H9 (cell line): ENCODE measurements around the gene CD47. TPM values are rescaled to one million over a fixed set of nuclear protein-coding genes. Genes with fewer than 3 reads are reported as not detected.

Experiments
- DNase-seq: peaks from one replicate; pipeline ENCODE4 v3.0.0-alpha.2; 2017
- H2AFZ ChIP-seq: one replicate; pipeline ENCODE4 v1.6.1; 2013; ENCODE audit warnings: mild to moderate bottlenecking, low read length, control low read depth, moderate library complexity
- H2AK5ac ChIP-seq: 2 replicates; pipeline ENCODE4 v1.6.1; 2013; ENCODE audit warnings: low read length, control low read depth, mixed read lengths; ENCODE audit not compliant: insufficient read length
- H2BK120ac ChIP-seq: one replicate; pipeline ENCODE4 v1.6.1; 2013; ENCODE audit warnings: low read depth, mild to moderate bottlenecking, low read length, control low read depth, inconsistent platforms; ENCODE audit not compliant: poor library complexity, severe bottlenecking
- H2BK12ac ChIP-seq: 2 replicates; pipeline ENCODE4 v1.6.1; 2013; ENCODE audit warnings: low read length, control low read depth, mixed read lengths, low read depth; ENCODE audit not compliant: insufficient read length
- H2BK15ac ChIP-seq: 2 replicates; pipeline ENCODE4 v1.6.1; 2013; ENCODE audit warnings: low read depth, low read length, control low read depth
- H2BK20ac ChIP-seq: one replicate; pipeline ENCODE4 v1.6.1; 2013; ENCODE audit warnings: low read depth, mild to moderate bottlenecking, low read length, control low read depth, inconsistent platforms; ENCODE audit not compliant: poor library complexity, severe bottlenecking
- H2BK5ac ChIP-seq: 2 replicates; pipeline ENCODE4 v1.6.1; 2013; ENCODE audit warnings: low read length, control low read depth, mixed read lengths; ENCODE audit not compliant: insufficient read length
- H3K14ac ChIP-seq: 2 replicates; pipeline ENCODE4 v1.6.1; 2013; ENCODE audit warnings: low read length, control low read depth; ENCODE audit not compliant: insufficient read depth
- H3K18ac ChIP-seq: 2 replicates; pipeline ENCODE4 v1.6.1; 2013; ENCODE audit warnings: low read depth, mild to moderate bottlenecking, mixed read lengths, low read length, control low read depth; ENCODE audit not compliant: insufficient read length
- H3K23ac ChIP-seq: 2 replicates; pipeline ENCODE4 v1.6.1; 2013; ENCODE audit warnings: low read length, control low read depth, mixed read lengths, low read depth; ENCODE audit not compliant: insufficient read length
- H3K23me2 ChIP-seq: 2 replicates; pipeline ENCODE4 v1.6.1; 2013; ENCODE audit warnings: low read depth, mild to moderate bottlenecking, mixed read lengths, low read length, control low read depth; ENCODE audit not compliant: insufficient read length, poor library complexity, severe bottlenecking
- H3K27ac ChIP-seq: 2 replicates; pipeline ENCODE4 v1.5.1; 2013; ENCODE audit warnings: low read length, control low read depth, mixed read lengths, low read depth; ENCODE audit not compliant: insufficient read length
- H3K27me3 ChIP-seq: 2 replicates; pipeline ENCODE4 v1.6.1; 2013; ENCODE audit warnings: low read length, control low read depth, inconsistent platforms; ENCODE audit not compliant: insufficient read depth
- H3K4ac ChIP-seq: 2 replicates; pipeline ENCODE4 v1.6.1; 2013; ENCODE audit warnings: low read depth, mild to moderate bottlenecking, control low read depth, inconsistent platforms, low read length, moderate library complexity
- H3K4me1 ChIP-seq: 2 replicates; pipeline ENCODE4 v1.6.1; 2013; ENCODE audit warnings: low read length, control low read depth, inconsistent platforms; ENCODE audit not compliant: insufficient read depth
- H3K4me2 ChIP-seq: 2 replicates; pipeline ENCODE4 v1.6.1; 2013; ENCODE audit warnings: low read length, control low read depth, mixed read lengths; ENCODE audit not compliant: insufficient read length, insufficient read depth
- H3K56ac ChIP-seq: 2 replicates; pipeline ENCODE4 v1.6.1; 2013; ENCODE audit warnings: low read depth, mild to moderate bottlenecking, mixed read lengths, low read length, control low read depth; ENCODE audit not compliant: insufficient read length
- H3K79me1 ChIP-seq: 2 replicates; pipeline ENCODE4 v1.6.1; 2013; ENCODE audit warnings: low read depth, mild to moderate bottlenecking, moderate library complexity, low read length, control low read depth, inconsistent platforms; ENCODE audit not compliant: insufficient read depth, poor library complexity, severe bottlenecking
- H3K79me2 ChIP-seq: 2 replicates; pipeline ENCODE4 v1.6.1; 2013; ENCODE audit warnings: low read length, control low read depth, inconsistent platforms; ENCODE audit not compliant: insufficient read depth
- H3K9ac ChIP-seq: 2 replicates; pipeline ENCODE4 v1.6.1; 2013; ENCODE audit warnings: low read length, control low read depth, mixed read lengths; ENCODE audit not compliant: insufficient read length; ENCODE audit errors: extremely low read depth
- H3K9me3 ChIP-seq: one replicate; pipeline ENCODE4 v1.6.1; 2013; ENCODE audit warnings: low read depth, low read length, inconsistent platforms; ENCODE audit not compliant: control insufficient read depth
- H3T11ph ChIP-seq: one replicate; pipeline ENCODE4 v1.6.1; 2013; ENCODE audit warnings: mild to moderate bottlenecking, low read length, control low read depth, inconsistent platforms
- H4K20me1 ChIP-seq: one replicate; pipeline ENCODE4 v1.6.1; 2013; ENCODE audit not compliant: control insufficient read depth, insufficient read length, insufficient read depth
- H4K5ac ChIP-seq: 2 replicates; pipeline ENCODE4 v1.6.1; 2013; ENCODE audit warnings: low read depth, mild to moderate bottlenecking, mixed read lengths, low read length, control low read depth; ENCODE audit not compliant: insufficient read length
- H4K8ac ChIP-seq: replicated peaks from 2 replicates; pipeline ENCODE4 v1.6.1; 2013; ENCODE audit warnings: low read length, control low read depth, mixed read lengths, low read depth; ENCODE audit not compliant: insufficient read length
- H4K91ac ChIP-seq: 2 replicates; pipeline ENCODE4 v1.6.1; 2013; ENCODE audit warnings: low read depth, mild to moderate bottlenecking, moderate library complexity, mixed read lengths, low read length, control low read depth; ENCODE audit not compliant: insufficient read length
- H3K27ac Mint-ChIP-seq, 3 experiments: 2 replicates in 2 of 3; 3 replicates in 1 of 3; pipeline ENCODE4 v1.8.0; 2020 to 2021; ENCODE audit warnings: mixed read lengths in 3 of 3, mild to moderate bottlenecking in 1 of 3, moderate library complexity in 1 of 3
- H3K27me3 Mint-ChIP-seq: 2 replicates; pipeline ENCODE4 v1.8.0; 2021; ENCODE audit warnings: low read depth, mild to moderate bottlenecking, moderate library complexity, mixed read lengths
- H3K36me3 Mint-ChIP-seq, 3 experiments: 2 replicates in 2 of 3; 3 replicates in 1 of 3; pipeline ENCODE4 v1.8.0; 2020 to 2021; ENCODE audit warnings: low read depth in 3 of 3, mixed read lengths in 3 of 3; ENCODE audit not compliant: insufficient read depth in 1 of 3
- H3K4me1 Mint-ChIP-seq, 2 experiments: 2 replicates each; pipeline ENCODE4 v1.8.0; 2020; ENCODE audit warnings: mixed read lengths in 2 of 2
- H3K4me3 Mint-ChIP-seq, 2 experiments: 2 replicates in 1 of 2; 3 replicates in 1 of 2; pipeline ENCODE4 v1.8.0; 2020 to 2021; ENCODE audit warnings: mild to moderate bottlenecking in 2 of 2, mixed read lengths in 2 of 2, moderate library complexity in 1 of 2
- H3K9me3 Mint-ChIP-seq, 2 experiments: 2 replicates in 1 of 2; 3 replicates in 1 of 2; pipeline ENCODE4 v1.8.0; 2020; ENCODE audit warnings: mild to moderate bottlenecking in 2 of 2, mixed read lengths in 2 of 2, moderate library complexity in 1 of 2
- CTCF ChIP-seq: fragments of 200-600 bp; sonication (generic); conservative IDR thresholded peaks from 3 replicates; pipeline ENCODE4 v1.8.0; 2021; ENCODE audit warnings: antibody characterized with exemption, mild to moderate bottlenecking
- WGBS: extraction: QIAGEN DNeasy Blood & Tissue Kit; methylation state at CpG from one replicate; pipeline ENCODE4 v1.1.7; 2013; ENCODE audit warnings: missing lambda C conversion rate, low lambda C conversion rate, mixed read lengths; ENCODE audit not compliant: insufficient read length; ENCODE audit errors: extremely low coverage; 5-methylcytosine and 5-hydroxymethylcytosine counted together
- total RNA-seq: library from RNA; stranded (reverse); gene quantifications from 2 replicates; pipeline ENCODE4 v1.2.1, GENCODE V29; 2021

The CD47 gene
- total RNA-seq, 1 experiment from 2014 or later: 15.4 TPM

- peaks cover 3% of the 10 kb centered on the region; the same call in 1 of the 2 replicates for H3K27me3 ChIP-seq
These were observed 2.1 kb downstream of the CD47 start for GRCh38 chr3:108088697-108089096.

More at GRCh38 chr3:108088697-108089096, 2.1 kb downstream of the CD47 start:
- Histone ChIP-seq H3K79me2 (no peaks in the 10 kb centered on the region), H2BK12ac (no peak overlapping the region), H2BK15ac (no peak overlapping the region), H3K23me2 (peaks cover 5% of the 10 kb centered on the region), H2AFZ (no peak overlapping the region), H3T11ph (no peak overlapping the region), H2BK5ac (no peak overlapping the region), H4K5ac (no peak overlapping the region), H3K79me1 (no peaks in the 10 kb centered on the region), H2BK20ac (no peak overlapping the region), H3K27ac (no peak overlapping the region), H3K14ac (no peak overlapping the region), H3K4me2 (no peak overlapping the region), H4K91ac (no peak overlapping the region), H4K8ac (no peak overlapping the region), H3K23ac (no peak overlapping the region), H2AK5ac (no peak overlapping the region), H3K18ac (no peak overlapping the region), H3K9me3 (no peaks in the 10 kb centered on the region), H3K4me1 (no peaks in the 10 kb centered on the region), H4K20me1 (no peaks in the 10 kb centered on the region), H3K9ac (no peak overlapping the region), H3K56ac (no peak overlapping the region), H2BK120ac (no peak overlapping the region), H3K4ac (no peak overlapping the region)
- Mint-ChIP-seq H3K4me1 (peaks cover 4% of the 10 kb centered on the region in 2 experiments; a peak in 3 of 4 replicates), H3K27me3 (peaks cover 42% of the 10 kb centered on the region), H3K9me3 (peaks cover 3 to 4% of the 10 kb centered on the region in 2 experiments; a peak in 4 of 5 replicates), H3K4me3 (no peak overlapping the region), H3K27ac (no peak overlapping the region), H3K36me3 (no peaks in the 10 kb centered on the region; a peak in 1 of 7 replicates)
- TF ChIP-seq CTCF: no peak
- no CpG with 5 or more reads among the region's 2 CpGs for WGBS
- DNase-seq: no peak
